K562 (cell line): ENCODE measurements around the gene FAXC. TPM values are rescaled to one million over a fixed set of nuclear protein-coding genes. Genes with fewer than 3 reads are reported as not detected.

Experiments
- ATAC-seq: fragments of 200-7000 bp; cut with Tn5 transposase; 3 replicates; pipeline ENCODE4 v1.9.1; 2020; ENCODE audit warnings: moderate library complexity
- BruUV-seq: library from RNA; stranded (reverse); fragments of 400-500 nt; replicated peaks from 2 replicates; lab custom pipeline; 2021; lab: Mats Ljungman, UMichigan
- CTCF ChIA-PET: fragments of 300-600 bp; formaldehyde crosslinking; extraction: SDS; loops from one replicate; lab custom pipeline; 2021; ENCODE audit warnings: low intra/inter-chr PET ratio; lab: Yijun Ruan, JAX
- POLR2A ChIA-PET: fragments of 300-600, 350-650 bp; sonication (Branson Sonifier 250); formaldehyde crosslinking; extraction: SDS; loops from one replicate; lab custom pipeline; 2021; ENCODE audit warnings: antibody characterized with exemption, inconsistent platforms; lab: Yijun Ruan, JAX
- DNase-seq, 4 experiments: peaks; one replicate each; pipeline versions ENCODE4 v3.0.0 to v3.0.0-alpha.2; 2011 to 2018; ENCODE audit warnings: low spot score in 3 of 4, mixed read lengths in 3 of 4; ENCODE audit errors: extremely low read depth in 1 of 4
- FAIRE-seq: peaks from 2 replicates; lab custom pipeline; 2011; peaks lifted over from hg19 to GRCh38; lab: Jason Lieb, UNC
- H2AFZ ChIP-seq: 2 replicates; pipeline ENCODE4 v1.6.0; 2011; ENCODE audit warnings: low read depth, low read length, control low read depth, inconsistent platforms
- H3K27ac ChIP-seq: fragments of 200-600 bp; 3 replicates; pipeline ENCODE4 v1.8.0; 2011; ENCODE audit warnings: low read depth, mild to moderate bottlenecking, control low read depth, inconsistent platforms, low read length, moderate library complexity, mixed read lengths; ENCODE audit errors: extremely low read depth
- H3K27me3 ChIP-seq, 2 experiments: fragments of 300-600 bp in 1 of 2; 2 replicates in 1 of 2; 3 replicates in 1 of 2; pipeline versions ENCODE4 v1.6.0 to v1.8.0; 2011; ENCODE audit warnings: inconsistent platforms in 2 of 2, low read length in 2 of 2, mild to moderate bottlenecking in 1 of 2, mixed read lengths in 1 of 2, moderate library complexity in 1 of 2; ENCODE audit not compliant: control insufficient read depth in 2 of 2, insufficient read depth in 2 of 2
- H3K36me3 ChIP-seq: fragments of 300-600 bp; 3 replicates; pipeline ENCODE4 v1.8.0; 2011; ENCODE audit warnings: mild to moderate bottlenecking, low read length, inconsistent platforms; ENCODE audit not compliant: control insufficient read depth, insufficient read depth
- H3K4me1 ChIP-seq, 2 experiments: fragments of 200-600 bp in 1 of 2; replicated peaks in 1 of 2; 2 replicates in 1 of 2; 3 replicates in 1 of 2; pipeline versions ENCODE4 v1.5.1 to v1.8.0; 2011; ENCODE audit warnings: inconsistent platforms in 2 of 2, low read length in 2 of 2, mild to moderate bottlenecking in 1 of 2, mixed read lengths in 1 of 2, moderate library complexity in 1 of 2; ENCODE audit not compliant: control insufficient read depth in 2 of 2, insufficient read depth in 2 of 2
- H3K4me2 ChIP-seq: 2 replicates; pipeline ENCODE4 v1.6.1; 2011; ENCODE audit warnings: low read length, control low read depth, inconsistent platforms, mixed read lengths; ENCODE audit not compliant: insufficient read depth
- H3K4me3 ChIP-seq: fragments of 200-600 bp; sonication (generic), shearing (Covaris generic); 2 replicates; pipeline ENCODE4 v1.5.1; 2016; ENCODE audit warnings: control low read depth, inconsistent platforms
- H3K79me2 ChIP-seq: fragments of 200-600 bp; 3 replicates; pipeline ENCODE4 v1.8.0; 2011; ENCODE audit warnings: low read length, inconsistent platforms; ENCODE audit not compliant: control insufficient read depth, insufficient read depth
- H3K9ac ChIP-seq, 2 experiments: 2 replicates each; pipeline versions ENCODE4 v1.6.0 to v1.6.1; 2011; ENCODE audit warnings: low read depth in 2 of 2, low read length in 2 of 2, control low read depth in 1 of 2, inconsistent platforms in 1 of 2, mild to moderate bottlenecking in 1 of 2, mixed read lengths in 1 of 2; ENCODE audit not compliant: insufficient read depth in 1 of 2
- H3K9me1 ChIP-seq: one replicate; pipeline ENCODE4 v1.6.0; 2011; ENCODE audit warnings: inconsistent platforms, mild to moderate bottlenecking, low read length, moderate library complexity; ENCODE audit not compliant: control insufficient read depth, insufficient read depth
- H3K9me3 ChIP-seq: replicated peaks from 2 replicates; pipeline ENCODE4 v1.5.1; 2011; ENCODE audit warnings: low read depth, low read length, inconsistent platforms; ENCODE audit not compliant: control insufficient read depth, insufficient read depth
- H4K20me1 ChIP-seq: replicated peaks from 2 replicates; pipeline ENCODE4 v1.6.1; 2011; ENCODE audit warnings: low read length, inconsistent platforms, mixed read lengths; ENCODE audit not compliant: control insufficient read depth, insufficient read depth
- BMI1 ChIP-seq: fragments of 150-350 bp; IDR thresholded peaks from 2 replicates; pipeline ENCODE4 v1.6.1; 2014; ENCODE audit warnings: low read length
- EGR1 ChIP-seq: fragments of 450-650 bp; conservative IDR thresholded peaks from 2 replicates; pipeline ENCODE4 v1.6.1; 2017; ENCODE audit warnings: mild to moderate bottlenecking
- PHB ChIP-seq: fragments of 250-450 bp; sonication (Bioruptor Pico); IDR thresholded peaks from 2 replicates; pipeline ENCODE4 v1.5.0; 2021
- RBM25 ChIP-seq: fragments of 200-400 bp; formaldehyde crosslinking; IDR thresholded peaks from 2 replicates; pipeline ENCODE4 v1.6.1; 2018; ENCODE audit warnings: low read length, low read depth, moderate library complexity; ENCODE audit not compliant: severe bottlenecking
- STAG1 ChIP-seq: sonication (generic); formaldehyde crosslinking; IDR thresholded peaks from 2 replicates; pipeline ENCODE4 v1.5.0; 2020; ENCODE audit warnings: missing genetic modification reagents, borderline replicate concordance
- TEAD4 ChIP-seq, 2 experiments: sonication (generic) in 1 of 2; formaldehyde crosslinking in 1 of 2; IDR thresholded peaks; 2 replicates each; pipeline versions ENCODE4 v1.6.1 to v1.8.0; 2012 to 2022; ENCODE audit warnings: borderline replicate concordance in 1 of 2, inconsistent platforms in 1 of 2, low read length in 1 of 2, mild to moderate bottlenecking in 1 of 2, missing genetic modification reagents in 1 of 2
- THAP7 ChIP-seq: fragments of 250-450 bp; sonication (Bioruptor Pico); IDR thresholded peaks from 2 replicates; pipeline ENCODE4 v1.5.0; 2021
- WHSC1 ChIP-seq: IDR thresholded peaks from one replicate; pipeline ENCODE4 v1.6.1; 2012; ENCODE audit warnings: low read length, control low read depth, inconsistent platforms
- ZFPM2 ChIP-seq: fragments of 250-450 bp; sonication (Bioruptor Pico); IDR thresholded peaks from 2 replicates; pipeline ENCODE4 v1.5.1; 2022; ENCODE audit warnings: mild to moderate bottlenecking
- ZNF134 ChIP-seq: fragments of 250-450 bp; sonication (Bioruptor Pico); conservative IDR thresholded peaks from 2 replicates; pipeline ENCODE4 v1.4.0; 2020
- ZNF217 ChIP-seq: sonication (generic); formaldehyde crosslinking; IDR thresholded peaks from 2 replicates; pipeline ENCODE4 v1.8.0; 2022; ENCODE audit warnings: mild to moderate bottlenecking, missing genetic modification reagents
- ZNF23 ChIP-seq: fragments of 250-450 bp; sonication (Bioruptor Pico); IDR thresholded peaks from 2 replicates; pipeline ENCODE4 v1.4.0; 2020; ENCODE audit warnings: mild to moderate bottlenecking
- ZNF316 ChIP-seq: fragments of 450-650 bp; IDR thresholded peaks from 2 replicates; pipeline ENCODE4 v1.6.1; 2016
- ZNF644 ChIP-seq: fragments of 200-800 bp; sonication (Bioruptor generic); IDR thresholded peaks from 2 replicates; pipeline ENCODE4 v1.6.1; 2016; ENCODE audit warnings: low read depth, missing genetic modification characterization, missing compliant biosample characterization
- ZNF717 ChIP-seq: fragments of 250-450 bp; sonication (Bioruptor Pico); IDR thresholded peaks from 2 replicates; pipeline ENCODE4 v1.5.0; 2021
- WGBS: fragments of 100-300 bp; shearing (Covaris generic); methylation state at CpG from one replicate; pipeline ENCODE4 v1.1.6; 2016; ENCODE audit warnings: low coverage, mixed read lengths; ENCODE audit not compliant: insufficient coverage; ENCODE audit errors: missing lambda C conversion rate; 5-methylcytosine and 5-hydroxymethylcytosine counted together
- in situ Hi-C: fragments of 300-500 bp; cut with MboI; formaldehyde crosslinking; loops from 4 replicates; pipeline ENCODE4 v1.15.0; 2018; ENCODE audit warnings: inconsistent platforms, mixed read lengths
- intact Hi-C: fragments of 100-400 bp; cut with micrococcal nuclease; formaldehyde crosslinking; loops from 2 replicates; pipeline ENCODE4 v1.14.2; 2022
- polyA plus RNA-seq, 8 experiments: library from polyadenylated mRNA; depleted of rRNA in 4 of 8; stranded (reverse) in 5 of 8; unstranded in 3 of 8; fragments of >200 nt; fragmentation: Nextera tagmentation in 2 of 8; fragmentation: Illumina TruSeq in 1 of 8; extraction: Ambion mirVana in 2 of 8; extraction: Trizol in 1 of 8; gene quantifications; 2 replicates each; pipeline versions ENCODE4 v1.2.1 to v1.2.3, GENCODE V29; 2011 to 2014; ENCODE audit warnings: inconsistent platforms in 1 of 8, missing spikeins in 1 of 8
- total RNA-seq, 7 experiments: library from RNA; depleted of rRNA in 6 of 7; stranded (reverse); fragments of >200 nt in 6 of 7; fragmentation: Illumina TruSeq in 2 of 7; extraction: Trizol in 2 of 7; gene quantifications; 2 replicates each; pipeline versions ENCODE4 v1.2.1 to v1.2.3, GENCODE V29; 2011 to 2021; ENCODE audit warnings: low replicate concordance in 1 of 7
- TF ChIP-seq, protein P1 (sequence below): fragments of 250-450 bp; sonication (Bioruptor Pico); IDR thresholded peaks from 2 replicates; pipeline ENCODE4 v1.8.0; 2021; ENCODE audit warnings: moderate library complexity, mild to moderate bottlenecking, inconsistent platforms

The FAXC gene
- total and polyA plus RNA-seq, 9 of the 15 experiments (the other 6 are each of a cell fraction or from before 2014, with no cell fraction given): 0.06 to 0.40 (median 0.13) TPM; not detected in 5

- intact Hi-C loops: no loop called here
- BruUV-seq: no TSS peak
- in situ Hi-C loops: no loop called here
- Histone ChIP-seq H3K79me2 (no peaks in the 10 kb centered on the region), H3K4me2 (no peak overlapping the region), H3K4me1 (no peaks in the 10 kb centered on the region), H3K9me3 (no peaks in the 10 kb centered on the region), H3K9ac (no peak overlapping the region), H4K20me1 (no peaks in the 10 kb centered on the region; the same call in 1 of the 2 replicates), H3K9me1 (no peaks in the 10 kb centered on the region), H3K36me3 (no peaks in the 10 kb centered on the region), H2AFZ (no peak overlapping the region), H3K4me3 (no peak overlapping the region), H3K27ac (no peak overlapping the region), H3K27me3 (peaks cover 0 to 12% of the 10 kb centered on the region in 2 experiments; a peak in 2 of 5 replicates)
- no peak for TF ChIP-seq THAP7 (CRISPR knock-in tag)
- no peak for TF ChIP-seq WHSC1
- no peak for TF ChIP-seq ZNF316
- TF ChIP-seq ZNF644: no peak
- TF ChIP-seq ZNF23 (CRISPR knock-in tag): no peak
- no peak for TF ChIP-seq STAG1 (CRISPR knock-in tag)
- ChIA-PET POLR2A (no interaction called here), CTCF (no interaction called here)
- DNase-seq (no peak), ATAC-seq (no peak), FAIRE-seq (no peak)
- WGBS: 0% methylated on average over 5 of the region's 5 CpGs
Observed at GRCh38 chr6:99296261-99296660, 53.2 kb downstream of the FAXC start.

- ChIA-PET POLR2A (interaction anchor here (1.1 kb wide), 1 partner anchor 9 kb away, joined by 3 read pairs; no protein-coding TSS in a partner anchor), CTCF (no interaction called here)
- H3K9me3 ChIP-seq: no peaks in the 10 kb centered on the region
- no peak overlapping the region for H3K9ac ChIP-seq
- H2AFZ ChIP-seq: no peak overlapping the region
- no peak for ATAC-seq
- DNase-seq: no peak
- WGBS: 0% methylated on average over 3 of the region's 3 CpGs
- H3K4me1 ChIP-seq: no peaks in the 10 kb centered on the region
- no peak overlapping the region for H3K4me2 ChIP-seq
- peak; percentile 28 for TF ChIP-seq RBM25
- TF ChIP-seq, protein P1, sequence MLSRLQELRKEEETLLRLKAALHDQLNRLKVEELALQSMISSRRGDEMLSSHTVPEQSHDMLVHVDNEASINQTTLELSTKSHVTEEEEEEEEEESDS (CRISPR knock-in tag): no peak
- no peak for TF ChIP-seq TEAD4 (IDR thresholded peaks at IDR 0.05; ENCODE audit: low read length)
- TF ChIP-seq TEAD4 (CRISPR knock-in tag; IDR thresholded peaks at IDR 0.05; ENCODE audit: borderline replicate concordance): no peak
- no peak for TF ChIP-seq EGR1
- no peak for TF ChIP-seq PHB (CRISPR knock-in tag)
- no peak for TF ChIP-seq BMI1
- peak; percentile 96 for TF ChIP-seq ZNF134 (CRISPR knock-in tag)
- TF ChIP-seq ZNF217 (CRISPR knock-in tag): no peak
- TF ChIP-seq ZNF717 (CRISPR knock-in tag): no peak
- no peak for TF ChIP-seq ZFPM2 (CRISPR knock-in tag)
- in situ Hi-C loops (no loop called here), intact Hi-C loops (no loop called here)
- H4K20me1 ChIP-seq: no peaks in the 10 kb centered on the region; the same call in 1 of the 2 replicates
- no peak overlapping the region for H3K4me3 ChIP-seq
- no peaks in the 10 kb centered on the region for H3K79me2 ChIP-seq
- no peak overlapping the region for H3K27ac ChIP-seq
- H3K27me3 ChIP-seq: peaks cover 0 to 12% of the 10 kb centered on the region in 2 experiments; a peak in 2 of 5 replicates
- BruUV-seq: no TSS peak
- no peak for FAIRE-seq
- H3K36me3 ChIP-seq: no peaks in the 10 kb centered on the region
- no peaks in the 10 kb centered on the region for H3K9me1 ChIP-seq
Observed at GRCh38 chr6:99295276-99295675, 54.2 kb downstream of the FAXC start.
